HepG2 (cell line): ENCODE results near the gene SNX6. TPM values are rescaled to one million over a fixed set of nuclear protein-coding genes. Genes with fewer than 3 reads are reported as not detected.
"Not testable (repeated sequence)": the region's sequence is repeated elsewhere in the genome, so short reads cannot be mapped to it uniquely, and the experiment has no call there.

ENCODE experiments used
- ATAC-seq: fragments of 200-7000 bp; cut with Tn5 transposase; 3 replicates; pipeline ENCODE4 v1.9.1; 2020; ENCODE audit warnings: mild to moderate bottlenecking, moderate library complexity
- BruUV-seq: library from RNA; stranded (reverse); fragments of 400-500 nt; replicated peaks from 2 replicates; lab custom pipeline; 2021; lab: Mats Ljungman, UMichigan
- CTCF ChIA-PET: fragments of 300-600 bp; formaldehyde crosslinking; extraction: SDS; loops from one replicate; lab custom pipeline; 2021; ENCODE audit warnings: low total read pairs, inconsistent platforms, low intra/inter-chr PET ratio; lab: Yijun Ruan, JAX
- POLR2A ChIA-PET: fragments of 350-600 bp; sonication (Branson Sonifier 250); formaldehyde crosslinking; loops from one replicate; lab custom pipeline; 2020; ENCODE audit warnings: antibody characterized with exemption, inconsistent platforms; lab: Yijun Ruan, JAX
- DNase-seq: peaks from one replicate; pipeline ENCODE4 v3.0.0-alpha.2; 2015; ENCODE audit warnings: low spot score
- FAIRE-seq: peaks from 3 replicates; lab custom pipeline; 2011; peaks lifted over from hg19 to GRCh38; lab: Jason Lieb, UNC
- H2AFZ ChIP-seq: one replicate; pipeline ENCODE4 v1.6.1; 2011; ENCODE audit warnings: low read length, inconsistent platforms
- H3K27ac ChIP-seq: fragments of 300-600 bp; 3 replicates; pipeline ENCODE4 v1.8.0; 2011; ENCODE audit warnings: mixed run types, mild to moderate bottlenecking, mixed read lengths, low read length, inconsistent platforms; ENCODE audit not compliant: insufficient read depth; ENCODE audit errors: extremely low read length
- H3K27me3 ChIP-seq, 2 experiments: fragments of 200-600 bp in 1 of 2; 2 replicates in 1 of 2; 3 replicates in 1 of 2; pipeline versions ENCODE4 v1.6.0 to v1.8.0; 2011; ENCODE audit warnings: low read length in 2 of 2, mild to moderate bottlenecking in 2 of 2, moderate library complexity in 2 of 2, inconsistent platforms in 1 of 2; ENCODE audit not compliant: insufficient read depth in 2 of 2, control insufficient read depth in 1 of 2
- H3K36me3 ChIP-seq, 2 experiments: fragments of 200-600 bp in 1 of 2; replicated peaks in 1 of 2; 2 replicates in 1 of 2; 3 replicates in 1 of 2; pipeline versions ENCODE4 v1.5.1 to v1.8.0; 2011; ENCODE audit warnings: low read length in 2 of 2, inconsistent platforms in 1 of 2; ENCODE audit not compliant: insufficient read depth in 2 of 2, control insufficient read depth in 1 of 2
- H3K4me1 ChIP-seq: 2 replicates; pipeline ENCODE4 v1.5.1; 2012; ENCODE audit warnings: low read length, inconsistent platforms; ENCODE audit not compliant: insufficient read depth
- H3K4me2 ChIP-seq: 2 replicates; pipeline ENCODE4 v1.6.0; 2011; ENCODE audit warnings: low read depth, low read length, inconsistent platforms
- H3K4me3 ChIP-seq, 3 experiments: fragments of 200-600 bp in 1 of 3; sonication (generic), shearing (Covaris generic) in 1 of 3; replicated peaks in 1 of 3; 2 replicates each; pipeline ENCODE4 v1.5.1; 2011 to 2016; ENCODE audit warnings: low read length in 3 of 3, inconsistent platforms in 2 of 3, low read depth in 2 of 3, mild to moderate bottlenecking in 2 of 3, control low read depth in 1 of 3, mixed read lengths in 1 of 3; ENCODE audit not compliant: insufficient read depth in 1 of 3
- H3K79me2 ChIP-seq: one replicate; pipeline ENCODE4 v1.6.1; 2011; ENCODE audit warnings: low read length, inconsistent platforms; ENCODE audit not compliant: insufficient read depth
- H3K9ac ChIP-seq: 2 replicates; pipeline ENCODE4 v1.6.0; 2011; ENCODE audit warnings: mild to moderate bottlenecking, low read depth, low read length, inconsistent platforms; ENCODE audit not compliant: insufficient read depth
- H3K9me3 ChIP-seq: 2 replicates; pipeline ENCODE4 v1.5.1; 2012; ENCODE audit warnings: mild to moderate bottlenecking, low read length
- H4K20me1 ChIP-seq: 2 replicates; pipeline ENCODE4 v1.6.0; 2011; ENCODE audit warnings: inconsistent platforms, mild to moderate bottlenecking, low read length, moderate library complexity; ENCODE audit not compliant: insufficient read depth
- CREB1 ChIP-seq, 2 experiments: fragments of 450-650 bp in 1 of 2; IDR thresholded peaks; 2 replicates each; pipeline ENCODE4 v1.6.1; 2016 to 2017; ENCODE audit warnings: control low read depth in 1 of 2, mild to moderate bottlenecking in 1 of 2, missing compliant biosample characterization in 1 of 2, missing genetic modification characterization in 1 of 2
- FOSL2 ChIP-seq: sonication (generic); formaldehyde crosslinking; IDR thresholded peaks from 2 replicates; pipeline ENCODE4 v1.4.0; 2020; ENCODE audit warnings: missing genetic modification reagents
- FOXA1 ChIP-seq, 2 experiments: fragments of 450-650 bp in 1 of 2; sonication (generic) in 1 of 2; formaldehyde crosslinking in 1 of 2; IDR thresholded peaks; 2 replicates each; pipeline versions ENCODE4 v1.4.0 to v1.6.1; 2016 to 2020; ENCODE audit warnings: missing genetic modification reagents in 1 of 2
- MAFK ChIP-seq, 2 experiments: IDR thresholded peaks in 1 of 2; conservative IDR thresholded peaks in 1 of 2; 2 replicates each; pipeline ENCODE4 v1.6.1; 2011; ENCODE audit warnings: improper control_type of control experiment in 2 of 2, low read length in 2 of 2
- REL ChIP-seq: sonication (generic); formaldehyde crosslinking; conservative IDR thresholded peaks from 2 replicates; pipeline ENCODE4 v1.8.0; 2022; ENCODE audit warnings: mild to moderate bottlenecking, missing genetic modification reagents, moderate library complexity
- ZBTB40 ChIP-seq, 2 experiments: fragments of 450-650 bp in 1 of 2; sonication (generic) in 1 of 2; formaldehyde crosslinking in 1 of 2; IDR thresholded peaks; 2 replicates each; pipeline versions ENCODE4 v1.6.1 to v1.8.0; 2016 to 2022; ENCODE audit warnings: antibody characterized with exemption in 1 of 2, mild to moderate bottlenecking in 1 of 2, missing genetic modification reagents in 1 of 2
- WGBS: methylation state at CpG from one replicate; pipeline ENCODE4 v1.1.6; 2017; ENCODE audit warnings: low lambda C conversion rate; 5-methylcytosine and 5-hydroxymethylcytosine counted together
- in situ Hi-C: cut with HindIII; loops from 2 replicates; pipeline ENCODE4 v1.10.0; 2017; ENCODE audit warnings: low pct_unique_long_range_greater_than_20kb; ENCODE audit not compliant: extremely low pct_ligation_motif_present
- intact Hi-C: fragments of 100-400 bp; cut with micrococcal nuclease; formaldehyde crosslinking; loops from one replicate; pipeline ENCODE4 v1.10.0; 2022; ENCODE audit not compliant: unreplicated experiment
- polyA plus RNA-seq, 8 experiments: library from polyadenylated mRNA; depleted of rRNA in 3 of 8; stranded (reverse) in 7 of 8; unstranded in 1 of 8; fragments of >200 nt; fragmentation: Illumina TruSeq in 4 of 8; extraction: Trizol in 4 of 8; gene quantifications; 2 replicates each; pipeline versions ENCODE4 v1.2.1 to v1.2.3, GENCODE V29; 2011 to 2016; ENCODE audit warnings: low read depth in 4 of 8, missing spikeins in 1 of 8, mixed read lengths in 1 of 8; ENCODE audit not compliant: insufficient read depth in 1 of 8
- total RNA-seq, 5 experiments: library from RNA; depleted of rRNA; stranded (reverse); fragments of >200 nt; fragmentation: Illumina TruSeq; extraction: Trizol; gene quantifications; 2 replicates each; pipeline ENCODE4 v1.2.3, GENCODE V29; 2016; ENCODE audit warnings: low read depth in 1 of 5

Gene SNX6
- total and polyA plus RNA-seq, 2 of the 13 experiments (the other 11 are each of a cell fraction or from before 2014, with no cell fraction given), result 92.3 to 169 TPM

- H3K9ac ChIP-seq; H3K9me3 ChIP-seq; H3K27ac ChIP-seq; H2AFZ ChIP-seq; intact Hi-C loops; DNase-seq; BruUV-seq; TF ChIP-seq FOXA1, CREB1 (CRISPR knock-in tag; IDR thresholded peaks at IDR 0.05): not testable (repeated sequence)
- peaks cover 2 to 14% of the 10 kb centered on the region in 2 experiments; a peak in 4 of 5 replicates for H3K27me3 ChIP-seq
- WGBS, result 1% methylated on average over 1 of the region's 1 CpG
- TF ChIP-seq FOXA1 (IDR thresholded peaks at IDR 0.05), result 0 out of 2 replicates have a peak, but pooled peaks have one; percentile 13
- 0 out of 2 replicates have a peak, but pooled peaks have one; percentile 22 for TF ChIP-seq CREB1 (IDR thresholded peaks at IDR 0.05)
- TF ChIP-seq, all 625 proteins: peak for 2; not testable (repeated sequence) for 623
- POLR2A ChIA-PET, H3K4me2 ChIP-seq, H3K79me2 ChIP-seq, H4K20me1 ChIP-seq, ATAC-seq, in situ Hi-C loops, H3K4me3 ChIP-seq, H3K36me3 ChIP-seq, CTCF ChIA-PET, FAIRE-seq: not testable (repeated sequence)
- peaks cover 19% of the 10 kb centered on the region; the same call in 1 of the 2 replicates for H3K4me1 ChIP-seq
Measured at GRCh38 chr14:34652348-34652747, 22.4 kb upstream of the SNX6 start.

GRCh38 chr14:34650786-34651584, 21.0 kb upstream of the SNX6 start:
- Histone ChIP-seq H3K79me2 (no peaks in the 10 kb centered on the region), H3K9me3 (no peaks in the 10 kb centered on the region), H4K20me1 (no peaks in the 10 kb centered on the region), H3K27me3 (peaks cover 2 to 14% of the 10 kb centered on the region in 2 experiments; a peak in 4 of 5 replicates), H3K36me3 (no peaks in the 10 kb centered on the region), H2AFZ (no peak overlapping the region), H3K4me3 (no peak overlapping the region), H3K4me2 (no peak overlapping the region), H3K4me1 (peaks cover 27% of the 10 kb centered on the region), H3K9ac (no peak overlapping the region), H3K27ac (no peak overlapping the region)
- ChIA-PET POLR2A (no interaction called here), CTCF (no interaction called here)
- ATAC-seq (no peak), FAIRE-seq (no peak), DNase-seq (no peak)
- no TSS peak for BruUV-seq
- intact Hi-C loops, result no loop called here
- WGBS, result 58% methylated on average over 4 of the region's 4 CpGs
- in situ Hi-C loops, result no loop called here
- TF ChIP-seq MAFK (conservative IDR thresholded peaks at IDR 0.05 in 1 of 2, IDR thresholded peaks at IDR 0.05 in 1 of 2; ENCODE audit: low read length in 2 of 2) (peak in 1 of 2 experiments; percentile 55; a peak in 2 of 4 replicates), ZBTB40 (IDR thresholded peaks at IDR 0.05) (0 out of 2 replicates have a peak, but pooled peaks have one; percentile 3), ZBTB40 (CRISPR knock-in tag; IDR thresholded peaks at IDR 0.05) (no peak), REL (CRISPR knock-in tag) (no peak), FOSL2 (0 out of 2 replicates have a peak, but pooled peaks have one; percentile 9)
